IMR-90 (cell line): ENCODE measurements around the gene OFD1. TPM values are rescaled to one million over a fixed set of nuclear protein-coding genes. Genes with fewer than 3 reads are reported as not detected.

Source experiments
- NFE2L2 ChIP-seq: fragments of 150-350 bp; IDR thresholded peaks from 2 replicates; pipeline ENCODE4 v1.6.1; 2016; ENCODE audit warnings: low read depth, mild to moderate bottlenecking, low read length
- polyA plus RNA-seq, 3 experiments: library from polyadenylated mRNA; depleted of rRNA; stranded (reverse); fragments of >200 nt; gene quantifications; 2 replicates each; pipeline ENCODE4 v1.2.3, GENCODE V29; 2012; ENCODE audit warnings: low replicate concordance in 1 of 3
- total RNA-seq: library from RNA; depleted of rRNA; stranded (reverse); fragments of >200 nt; gene quantifications from 2 replicates; pipeline ENCODE4 v1.2.3, GENCODE V29; 2012; rRNA removed

Gene OFD1
- total and polyA plus RNA-seq, 2 of the 4 experiments (the other 2 are of a cell fraction), result 8.4 to 8.6 TPM

- no peak for TF ChIP-seq NFE2L2
These were observed 82.4 kb downstream of the OFD1 start, which contains the start of gene GPM6B (continued) for GRCh38 chrX:13816643-13817627.

Other genes starting within 250 kb of the OFD1 start
- gene EGFL6, start 165.1 kb upstream of the OFD1 start, total RNA-seq, result not detected in 2 replicates
- gene EGFL6, start 165.1 kb upstream of the OFD1 start, polyA plus RNA-seq (2012; rRNA removed), result not detected in 2 replicates
- 1.4 and 2.5 TPM in 2 replicates for gene TCEANC, start 81.6 kb upstream of the OFD1 start, total RNA-seq
- 0.53 and 0.99 TPM in 2 replicates for gene TCEANC, start 81.6 kb upstream of the OFD1 start, polyA plus RNA-seq (2012; rRNA removed)
- gene RAB9A, start 45.6 kb upstream of the OFD1 start, total RNA-seq, result 15.8 and 26.7 TPM in 2 replicates
- gene RAB9A, start 45.6 kb upstream of the OFD1 start, polyA plus RNA-seq (2012; rRNA removed), result 15.6 and 22.3 TPM in 2 replicates
- 13.8 and 19.2 TPM in 2 replicates for gene TRAPPC2, start 128 bp upstream of the OFD1 start, total RNA-seq
- gene TRAPPC2, start 128 bp upstream of the OFD1 start, polyA plus RNA-seq (2012; rRNA removed), result 6.7 and 11.3 TPM in 2 replicates
- gene GPM6B, start 82.3 kb downstream of the OFD1 start, total RNA-seq, result 4.2 and 5.9 TPM in 2 replicates
- gene GPM6B, start 82.3 kb downstream of the OFD1 start, polyA plus RNA-seq (2012; rRNA removed), result 3.4 and 4.2 TPM in 2 replicates